ENCODE measurements around the gene NDUFA7.
"Not testable (repeated sequence)": the region's sequence is repeated elsewhere in the genome, so short reads cannot be mapped to it uniquely, and the experiment has no call there.

Gene NDUFA7

GRCh38 chr19:8316351-8317125 lies 4.6 kb downstream of the NDUFA7 start:
- Histone ChIP-seq H3K9me3 (ENCODE audit: control insufficient read depth, insufficient read depth, low read length) (no peaks in the 10 kb centered on the region), H3K4me2 (ENCODE audit: low read length) (peak overlapping the region; percentile 68), H3K27ac (ENCODE audit: low read depth, low read length) (peak overlapping the region; percentile 58; the same call in 1 of the 2 replicates), H3K36me3 (ENCODE audit: control insufficient read depth, low read length) (peaks cover 59% of the 10 kb centered on the region), H3K9me2 (replicated peaks; ENCODE audit: control insufficient read depth, low read length) (no peaks in the 10 kb centered on the region), H3F3A (ENCODE audit: control insufficient read depth, insufficient read depth) (peaks cover 4% of the 10 kb centered on the region; the same call in 1 of the 2 replicates), H3K79me2 (ENCODE audit: control insufficient read depth, low read length) (peaks cover 51% of the 10 kb centered on the region), H3K4me3 (ENCODE audit: low read length) (peak overlapping the region; percentile 35), H3K4me1 (ENCODE audit: control insufficient read depth, low read length) (peaks cover 37% of the 10 kb centered on the region), H3K27me3 (ENCODE audit: control insufficient read depth, low read length) (no peaks in the 10 kb centered on the region), H4K20me1 (ENCODE audit: control insufficient read depth, insufficient read depth, low read depth, low read length) (no peaks in the 10 kb centered on the region)
- TF ChIP-seq EZH2phosphoT487 (IDR thresholded peaks at IDR 0.05; ENCODE audit: borderline replicate concordance, low read length) (no peak), CTCF (IDR thresholded peaks at IDR 0.05; ENCODE audit: low read depth, low read length, poor library complexity, severe bottlenecking) (no peak)

GRCh38 chr19:8314981-8315640 lies 6.1 kb downstream of the NDUFA7 start:
- Histone ChIP-seq H3K36me3 (ENCODE audit: control insufficient read depth, low read length) (peaks cover 60% of the 10 kb centered on the region), H3K79me2 (ENCODE audit: control insufficient read depth, low read length) (peaks cover 38% of the 10 kb centered on the region), H3K4me1 (ENCODE audit: control insufficient read depth, low read length) (peaks cover 35% of the 10 kb centered on the region)
- H3K9me2 ChIP-seq (replicated peaks; ENCODE audit: control insufficient read depth, low read length); H4K20me1 ChIP-seq (ENCODE audit: control insufficient read depth, insufficient read depth, low read depth, low read length); H3K4me2 ChIP-seq (ENCODE audit: low read length); H3K4me3 ChIP-seq (ENCODE audit: low read length); H3K27me3 ChIP-seq (ENCODE audit: control insufficient read depth, low read length); H3K9me3 ChIP-seq (ENCODE audit: control insufficient read depth, insufficient read depth, low read length); H3K27ac ChIP-seq (ENCODE audit: low read depth, low read length); H3F3A ChIP-seq (ENCODE audit: control insufficient read depth, insufficient read depth): not testable (repeated sequence)

GRCh38 chr19:8311461-8312260 lies 9.5 kb downstream of the NDUFA7 start:
- no peak overlapping the region for H3K4me2 ChIP-seq (ENCODE audit: low read length)
- H3K4me1 ChIP-seq (ENCODE audit: control insufficient read depth, low read length): peaks cover 18% of the 10 kb centered on the region
- no peaks in the 10 kb centered on the region for H3K9me2 ChIP-seq (replicated peaks; ENCODE audit: control insufficient read depth, low read length)
- peaks cover 20% of the 10 kb centered on the region for H3K79me2 ChIP-seq (ENCODE audit: control insufficient read depth, low read length)
- H3K36me3 ChIP-seq (ENCODE audit: control insufficient read depth, low read length): peaks cover 53% of the 10 kb centered on the region
- TF ChIP-seq EZH2phosphoT487 (IDR thresholded peaks at IDR 0.05; ENCODE audit: borderline replicate concordance, low read length): no peak
- TF ChIP-seq CTCF (IDR thresholded peaks at IDR 0.05; ENCODE audit: low read depth, low read length, poor library complexity, severe bottlenecking): no peak
- no peaks in the 10 kb centered on the region for H3F3A ChIP-seq (ENCODE audit: control insufficient read depth, insufficient read depth)
- H3K27me3 ChIP-seq (ENCODE audit: control insufficient read depth, low read length): no peaks in the 10 kb centered on the region
- H3K27ac ChIP-seq (ENCODE audit: low read depth, low read length): no peak overlapping the region
- H3K4me3 ChIP-seq (ENCODE audit: low read length): no peak overlapping the region
- H3K9me3 ChIP-seq (ENCODE audit: control insufficient read depth, insufficient read depth, low read length): no peaks in the 10 kb centered on the region
- no peaks in the 10 kb centered on the region for H4K20me1 ChIP-seq (ENCODE audit: control insufficient read depth, insufficient read depth, low read depth, low read length)

All from DOHH2 (cell line).